GM19351 (cell line): ENCODE data around the gene MLH3.

Experiments
- ATAC-seq: cut with Tn5 transposase; IDR thresholded peaks from one replicate; pipeline ENCODE4 v1.9.1; 2021; ENCODE audit warnings: mild to moderate bottlenecking, moderate library complexity; ENCODE audit not compliant: unreplicated experiment

MLH3 gene

DNA sequence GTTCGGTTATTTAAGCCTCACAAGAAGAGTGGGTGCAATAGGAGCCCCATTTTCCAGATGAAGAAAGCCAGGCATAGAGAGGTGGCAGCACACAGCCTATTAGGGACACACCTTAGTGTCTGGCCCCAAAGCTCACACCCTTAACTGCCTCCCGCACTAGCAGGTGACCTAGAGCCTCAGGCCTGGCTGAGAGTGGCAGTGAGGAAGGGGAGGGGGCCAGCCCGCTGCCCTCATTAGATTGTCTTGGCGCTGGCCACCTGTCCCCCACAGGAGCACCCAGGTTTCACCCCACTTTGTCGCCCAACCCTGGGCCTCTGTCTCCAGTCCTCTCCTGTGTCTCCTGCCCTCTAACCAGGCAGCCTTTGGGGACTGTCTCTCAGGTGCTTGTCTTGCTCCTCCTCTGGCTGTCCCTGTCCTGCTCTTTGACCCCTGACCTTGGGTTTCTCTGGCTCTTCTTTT is 77.3 kb downstream of the MLH3 start:
- no peak for ATAC-seq

DNA sequence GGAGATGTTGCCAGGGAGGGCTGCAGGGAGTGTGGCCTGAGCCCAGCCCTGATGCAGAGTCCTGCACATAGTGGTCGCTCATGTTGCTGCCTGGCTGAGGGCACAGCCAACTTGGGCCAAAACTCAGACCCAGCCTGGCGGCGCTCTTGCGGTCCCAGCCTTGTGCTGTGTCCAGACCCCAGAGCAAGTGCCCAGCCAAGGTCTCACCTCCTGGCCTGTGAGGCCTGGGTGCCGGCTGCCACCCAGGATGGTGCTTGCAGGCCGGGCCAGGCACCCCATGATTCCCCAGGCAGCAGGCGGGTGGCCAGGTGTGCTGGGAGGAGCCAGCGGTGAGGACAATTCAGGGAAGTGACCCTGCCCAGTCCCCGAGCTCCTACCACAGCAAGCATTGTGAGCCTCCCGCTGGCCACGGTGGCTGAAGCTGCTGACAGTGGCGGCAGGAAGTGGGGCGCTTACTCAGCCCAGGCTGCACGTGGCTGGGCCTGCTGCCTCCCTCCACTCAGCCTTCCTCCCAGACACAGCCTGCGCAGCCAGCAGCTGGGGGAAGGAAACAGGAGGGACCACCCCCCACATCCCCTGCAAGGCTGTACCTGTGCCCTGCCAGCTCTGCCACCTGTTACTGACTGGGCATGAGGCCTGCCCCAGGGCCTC is 78.1 kb downstream of the MLH3 start:
- ATAC-seq, result no peak

DNA sequence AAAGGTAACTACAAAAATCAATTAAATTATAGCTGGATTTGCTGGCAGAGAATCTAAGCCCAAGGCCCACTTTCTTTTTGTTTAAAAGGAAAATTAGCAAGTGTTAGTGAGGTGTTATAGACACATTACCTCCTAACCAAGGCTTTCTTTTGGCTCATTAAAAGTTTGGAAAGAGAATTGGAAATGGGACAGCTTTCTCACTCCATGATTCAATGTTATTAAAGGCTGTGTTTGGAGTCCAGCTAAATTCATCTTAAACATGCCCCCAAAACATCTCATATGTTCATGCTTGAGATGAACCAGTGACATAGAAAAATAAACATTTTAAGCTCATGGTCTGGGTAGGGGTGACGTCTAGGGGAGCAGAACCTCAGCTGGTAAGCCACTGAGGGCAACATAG is 82.5 kb downstream of the MLH3 start:
- ATAC-seq, result no peak

DNA sequence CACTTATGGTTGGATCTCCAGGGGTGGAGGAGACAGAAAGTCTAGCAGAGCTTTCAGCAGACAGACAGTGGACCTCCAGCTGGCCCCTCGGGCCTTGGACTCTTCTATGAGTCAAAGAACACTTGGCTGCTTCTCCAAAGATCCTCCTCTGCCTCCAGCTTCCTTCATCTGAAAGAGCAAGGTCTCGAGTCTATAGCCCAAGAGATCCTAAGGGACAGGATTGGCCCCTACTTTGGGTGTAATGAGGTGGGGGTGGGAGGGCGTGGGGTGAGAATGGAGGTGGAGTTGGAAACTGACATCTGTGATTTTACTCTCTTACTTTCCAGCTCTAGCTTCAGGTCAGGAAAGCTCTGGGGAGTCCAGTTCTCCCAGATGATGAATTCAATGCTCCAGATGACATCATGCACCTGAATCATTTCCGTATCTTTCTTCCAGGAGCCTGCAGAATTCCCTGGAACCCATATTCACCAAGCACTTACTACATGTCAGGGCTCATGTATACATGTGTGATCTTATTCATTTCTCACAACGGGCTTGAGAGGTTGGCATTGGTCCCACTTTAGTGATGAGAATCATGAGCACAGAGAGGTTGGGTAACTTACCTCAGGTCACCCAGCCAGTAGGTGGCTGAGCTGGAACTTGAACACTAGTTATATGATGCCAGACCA is 85.6 kb downstream of the MLH3 start:
- ATAC-seq, result no peak

DNA sequence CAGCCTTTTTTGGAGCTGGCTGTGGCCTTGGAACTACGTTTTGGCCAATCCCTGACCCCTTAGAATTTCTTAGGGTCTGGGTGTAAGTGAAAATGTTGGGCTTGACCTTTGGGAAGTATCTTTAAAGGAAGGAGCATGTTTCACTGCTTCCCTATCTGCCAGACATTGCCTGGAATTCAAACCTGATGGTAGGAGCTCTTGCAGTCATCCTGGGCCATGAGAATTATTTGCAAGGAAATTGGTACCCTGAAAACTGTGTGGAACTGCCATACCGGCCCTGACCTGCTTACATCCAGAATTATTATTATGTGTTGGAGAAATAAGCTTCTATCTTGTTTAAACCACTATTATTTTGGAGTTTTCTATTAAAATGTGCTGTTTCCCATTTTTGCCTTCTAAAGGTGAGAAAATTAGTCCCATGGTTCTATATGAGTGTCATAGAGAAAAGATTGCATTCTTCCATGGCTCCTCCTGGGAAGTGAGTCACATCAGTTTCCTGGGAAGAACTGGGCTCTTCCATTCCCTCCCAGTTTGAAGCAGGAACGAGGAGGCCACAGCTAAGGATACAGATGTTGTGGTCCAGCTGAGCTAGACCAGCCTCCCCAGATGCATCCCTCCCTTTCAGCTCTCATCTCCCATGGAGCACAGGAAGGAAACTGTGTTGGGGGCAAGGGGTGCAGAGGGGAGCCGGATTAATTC is 86.3 kb downstream of the MLH3 start:
- ATAC-seq, result no peak
